Loucy (cell line): Measurements from ENCODE around the gene UNC50.

ENCODE experiments used
- CTCF ChIP-seq: fragments of 200-600 bp; sonication (generic); conservative IDR thresholded peaks from 2 replicates; pipeline ENCODE4 v1.5.1; 2014; ENCODE audit warnings: mild to moderate bottlenecking, antibody characterized with exemption, low read length
- EZH2phosphoT487 ChIP-seq: fragments of 200-600 bp; IDR thresholded peaks from 2 replicates; pipeline ENCODE4 v1.6.1; 2018; ENCODE audit warnings: antibody characterized with exemption, mild to moderate bottlenecking, moderate library complexity, borderline replicate concordance

GRCh38 chr2:98643496-98644100, 35.2 kb downstream of the UNC50 start:
- TF ChIP-seq CTCF (no peak), EZH2phosphoT487 (no peak)
